ENCODE data around the gene PERM1. TPM values are rescaled to one million over a fixed set of nuclear protein-coding genes. Genes with fewer than 3 reads are reported as not detected.
"Not testable (repeated sequence)": the region's sequence is repeated elsewhere in the genome, so short reads cannot be mapped to it uniquely, and the experiment has no call there.

PERM1 gene
- total RNA-seq, 1 donor from 2014 or later: not detected

- DNase-seq (no peak), ATAC-seq (no peak)
- TF ChIP-seq, protein P1, sequence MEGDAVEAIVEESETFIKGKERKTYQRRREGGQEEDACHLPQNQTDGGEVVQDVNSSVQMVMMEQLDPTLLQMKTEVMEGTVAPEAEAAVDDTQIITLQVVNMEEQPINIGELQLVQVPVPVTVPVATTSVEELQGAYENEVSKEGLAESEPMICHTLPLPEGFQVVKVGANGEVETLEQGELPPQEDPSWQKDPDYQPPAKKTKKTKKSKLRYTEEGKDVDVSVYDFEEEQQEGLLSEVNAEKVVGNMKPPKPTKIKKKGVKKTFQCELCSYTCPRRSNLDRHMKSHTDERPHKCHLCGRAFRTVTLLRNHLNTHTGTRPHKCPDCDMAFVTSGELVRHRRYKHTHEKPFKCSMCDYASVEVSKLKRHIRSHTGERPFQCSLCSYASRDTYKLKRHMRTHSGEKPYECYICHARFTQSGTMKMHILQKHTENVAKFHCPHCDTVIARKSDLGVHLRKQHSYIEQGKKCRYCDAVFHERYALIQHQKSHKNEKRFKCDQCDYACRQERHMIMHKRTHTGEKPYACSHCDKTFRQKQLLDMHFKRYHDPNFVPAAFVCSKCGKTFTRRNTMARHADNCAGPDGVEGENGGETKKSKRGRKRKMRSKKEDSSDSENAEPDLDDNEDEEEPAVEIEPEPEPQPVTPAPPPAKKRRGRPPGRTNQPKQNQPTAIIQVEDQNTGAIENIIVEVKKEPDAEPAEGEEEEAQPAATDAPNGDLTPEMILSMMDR (IDR thresholded peaks at IDR 0.05): no peak
- Histone ChIP-seq H3K27me3 (ENCODE audit: low read depth) (peaks cover 54% of the 10 kb centered on the region), H3K9me3 (no peaks in the 10 kb centered on the region), H3K4me1 (peaks cover 32% of the 10 kb centered on the region), H3K4me3 (peak overlapping the region; percentile 68), H3K36me3 (no peaks in the 10 kb centered on the region), H3K27ac (no peak overlapping the region)
- intact Hi-C loops (cut with DNase I): no loop called here
Measured at GRCh38 chr1:997993-998744, 16.3 kb upstream of the PERM1 start.

DNA sequence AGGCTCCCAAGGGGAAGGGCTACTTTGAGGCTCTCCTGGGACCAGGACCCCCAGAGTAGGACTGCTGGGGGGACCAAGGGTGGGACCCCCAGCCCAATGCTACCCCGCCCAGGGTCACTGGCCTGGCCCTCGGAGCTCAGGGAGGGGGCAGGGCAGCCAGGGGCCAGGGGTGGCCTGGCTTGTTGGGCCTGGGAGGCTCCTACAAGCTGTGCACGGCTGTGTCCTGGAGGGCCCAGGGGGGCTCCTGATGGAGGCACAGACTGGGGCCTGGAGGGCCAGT, 15.8 kb upstream of the PERM1 start:
- Histone ChIP-seq H3K27me3 (ENCODE audit: low read depth) (peaks cover 51% of the 10 kb centered on the region), H3K9me3 (no peaks in the 10 kb centered on the region), H3K4me1 (peaks cover 32% of the 10 kb centered on the region), H3K4me3 (no peak overlapping the region), H3K36me3 (no peaks in the 10 kb centered on the region), H3K27ac (no peak overlapping the region)
- ATAC-seq (no peak), DNase-seq (no peak)
- TF ChIP-seq, protein P1 (IDR thresholded peaks at IDR 0.05): no peak
- intact Hi-C loops (cut with DNase I): no loop called here

DNA sequence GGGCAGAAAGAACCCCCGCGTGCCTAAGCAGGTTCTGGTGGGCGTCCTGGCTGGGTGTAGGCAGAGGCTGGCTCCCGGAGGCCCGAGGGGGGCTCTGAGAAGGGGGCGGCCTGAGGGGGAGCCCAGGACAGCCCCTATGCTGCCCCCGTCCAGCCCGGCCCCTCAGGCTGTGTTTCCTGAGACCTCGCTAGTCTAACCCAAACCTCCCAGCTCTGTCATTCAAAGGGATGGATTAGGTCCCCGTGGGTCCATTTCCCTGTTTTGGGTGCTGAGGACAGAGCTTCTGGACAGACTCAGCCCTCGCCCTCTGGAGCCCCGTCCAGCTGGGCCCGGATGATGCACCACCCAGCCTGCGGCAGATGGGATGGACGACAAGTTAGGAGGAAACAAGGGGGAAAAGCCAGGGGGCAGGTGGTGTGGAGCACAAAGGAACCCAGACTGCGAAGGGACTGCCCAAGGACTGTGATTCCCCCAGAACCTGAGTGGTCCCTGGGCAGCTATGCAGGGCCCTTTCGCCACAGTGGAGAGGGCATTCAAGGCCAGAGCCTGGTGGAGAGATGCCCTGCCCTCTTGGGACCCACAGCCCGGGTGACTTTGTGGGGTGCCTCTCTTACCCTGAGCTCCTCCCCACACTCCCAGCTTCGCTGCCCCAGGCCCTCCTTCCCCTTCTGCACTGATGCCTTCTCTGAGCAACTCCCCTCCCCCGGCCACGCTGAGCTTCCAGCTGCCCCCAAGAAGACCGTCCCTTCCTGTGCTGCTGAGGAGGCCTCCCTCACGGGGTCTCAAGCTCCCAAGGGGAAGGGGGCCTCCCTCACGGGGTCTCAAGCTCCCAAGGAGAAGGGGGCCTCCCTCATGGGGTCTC, 15.2 kb upstream of the PERM1 start:
- ATAC-seq: no peak
- Histone ChIP-seq H3K27ac (no peak overlapping the region), H3K9me3 (peaks cover 2% of the 10 kb centered on the region), H3K36me3 (no peaks in the 10 kb centered on the region), H3K27me3 (ENCODE audit: low read depth) (peaks cover 50% of the 10 kb centered on the region), H3K4me1 (peaks cover 31% of the 10 kb centered on the region), H3K4me3 (no peak overlapping the region)
- intact Hi-C loops (cut with DNase I): no loop called here
- TF ChIP-seq, protein P1 (IDR thresholded peaks at IDR 0.05): no peak
- no peak for DNase-seq

DNA sequence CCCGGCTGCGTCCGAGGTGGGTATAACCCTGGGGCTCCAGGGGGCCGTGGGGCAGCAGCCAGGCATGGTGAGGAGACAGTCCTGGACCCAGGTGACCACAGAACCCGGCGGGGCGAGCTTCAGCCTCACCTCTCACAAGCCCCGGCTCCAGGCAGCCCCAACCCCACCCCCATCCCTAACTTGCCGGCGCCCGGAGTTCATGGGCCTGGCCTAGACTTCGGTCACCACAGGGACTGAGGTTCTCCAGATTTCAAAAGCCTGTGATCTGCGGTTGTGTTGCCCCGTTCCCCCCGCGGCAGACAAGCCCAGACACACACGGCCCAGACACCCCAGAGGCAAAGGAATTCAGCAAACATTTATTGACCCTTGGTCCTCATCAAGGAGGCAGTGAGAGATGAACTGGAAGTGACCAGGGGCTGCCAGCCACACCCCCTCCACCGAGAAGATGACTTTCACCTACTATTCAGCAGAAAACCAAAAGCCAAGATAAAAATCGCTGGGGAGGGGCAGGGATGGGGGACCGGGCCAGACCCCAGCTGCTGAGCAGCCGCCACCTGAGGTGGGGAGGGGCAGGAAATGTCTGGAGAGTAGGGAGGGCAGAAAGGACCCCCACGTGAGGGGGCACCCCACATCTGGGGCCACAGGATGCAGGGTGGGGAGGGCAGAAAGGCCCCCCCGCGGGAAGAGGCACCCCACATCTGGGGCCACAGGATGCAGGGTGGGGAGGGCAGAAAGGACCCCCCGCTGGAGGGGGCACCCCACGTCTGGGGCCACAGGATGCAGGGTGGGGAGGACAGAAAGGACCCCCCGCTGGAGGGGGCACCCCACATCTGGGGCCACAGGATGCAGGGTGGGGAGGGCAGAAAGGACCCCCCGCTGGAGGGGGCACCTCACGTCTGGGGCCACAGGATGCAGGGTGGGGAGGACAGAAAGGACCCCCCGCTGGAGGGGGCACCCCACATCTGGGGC, 14.1 kb upstream of the PERM1 start:
- no peaks in the 10 kb centered on the region for H3K36me3 ChIP-seq
- TF ChIP-seq, protein P1 (IDR thresholded peaks at IDR 0.05): no peak
- peaks cover 4% of the 10 kb centered on the region for H3K9me3 ChIP-seq
- ATAC-seq (no peak), DNase-seq (no peak)
- no peak overlapping the region for H3K4me3 ChIP-seq
- peaks cover 20% of the 10 kb centered on the region for H3K4me1 ChIP-seq
- H3K27ac ChIP-seq: no peak overlapping the region
- intact Hi-C loops (cut with DNase I): no loop called here
- peaks cover 44% of the 10 kb centered on the region for H3K27me3 ChIP-seq (ENCODE audit: low read depth)

GRCh38 chr1:994546-994945, 12.7 kb upstream of the PERM1 start:
- ATAC-seq; DNase-seq; intact Hi-C loops (cut with DNase I); H3K27ac ChIP-seq; H3K9me3 ChIP-seq; H3K4me3 ChIP-seq; H3K36me3 ChIP-seq: not testable (repeated sequence)
- peaks cover 32% of the 10 kb centered on the region for H3K27me3 ChIP-seq (ENCODE audit: low read depth)
- peaks cover 11% of the 10 kb centered on the region for H3K4me1 ChIP-seq
